HUES64 (cell line): Measurements from ENCODE around the gene FOXRED2.

Experiments used
- H3K27ac ChIP-seq: 2 replicates; pipeline ENCODE4 v1.7.0; 2013; ENCODE audit warnings: low read depth, low read length, inconsistent platforms
- H3K27me3 ChIP-seq: 2 replicates; pipeline ENCODE4 v1.6.1; 2013; ENCODE audit warnings: mild to moderate bottlenecking, low read length; ENCODE audit not compliant: insufficient read depth
- H3K36me3 ChIP-seq: 2 replicates; pipeline ENCODE4 v1.6.1; 2013; ENCODE audit warnings: mild to moderate bottlenecking, low read length; ENCODE audit not compliant: insufficient read depth
- H3K4me1 ChIP-seq: 2 replicates; pipeline ENCODE4 v1.6.1; 2013; ENCODE audit warnings: mild to moderate bottlenecking, low read length, moderate library complexity; ENCODE audit not compliant: insufficient read depth
- H3K4me3 ChIP-seq: 2 replicates; pipeline ENCODE4 v1.5.1; 2013; ENCODE audit warnings: mild to moderate bottlenecking, low read length, moderate library complexity
- H3K9ac ChIP-seq: 2 replicates; pipeline ENCODE4 v1.6.1; 2013; ENCODE audit warnings: mild to moderate bottlenecking, low read depth, low read length
- H3K9me3 ChIP-seq: 2 replicates; pipeline ENCODE4 v1.6.1; 2013; ENCODE audit warnings: low read depth, low read length; ENCODE audit not compliant: insufficient read depth
- WGBS: fragments of 150-250, 120-280 bp; methylation state at CpG from one replicate; pipeline ENCODE4 v1.1.7; 2013; ENCODE audit warnings: missing lambda C conversion rate; 5-methylcytosine and 5-hydroxymethylcytosine counted together

Gene FOXRED2

GRCh38 chr22:36512991-36513390 is 6.2 kb upstream of the FOXRED2 start:
- 99% methylated on average over 4 of the region's 4 CpGs for WGBS

GRCh38 chr22:36512333-36512732 is 5.5 kb upstream of the FOXRED2 start:
- Histone ChIP-seq H3K4me1 (no peaks in the 10 kb centered on the region), H3K27ac (no peak overlapping the region), H3K36me3 (peaks cover 72% of the 10 kb centered on the region), H3K9me3 (no peaks in the 10 kb centered on the region), H3K27me3 (peaks cover 3% of the 10 kb centered on the region), H3K4me3 (no peak overlapping the region), H3K9ac (no peak overlapping the region)
- 94% methylated on average over 8 of the region's 8 CpGs for WGBS

More at GRCh38 chr22:36512991-36513390, 6.2 kb upstream of the FOXRED2 start:
- H3K9me3 ChIP-seq: no peaks in the 10 kb centered on the region
- H3K4me1 ChIP-seq: no peaks in the 10 kb centered on the region
- H3K9ac ChIP-seq: no peak overlapping the region
- H3K27ac ChIP-seq: no peak overlapping the region
- H3K27me3 ChIP-seq: no peaks in the 10 kb centered on the region
- peaks cover 79% of the 10 kb centered on the region for H3K36me3 ChIP-seq
- H3K4me3 ChIP-seq: no peak overlapping the region

GRCh38 chr22:36510966-36511881 is 4.4 kb upstream of the FOXRED2 start:
- Histone ChIP-seq H3K4me3 (no peak overlapping the region), H3K27ac (no peak overlapping the region; the same call in 1 of the 2 replicates), H3K9ac (no peak overlapping the region), H3K9me3 (no peaks in the 10 kb centered on the region), H3K27me3 (peaks cover 6% of the 10 kb centered on the region), H3K4me1 (no peaks in the 10 kb centered on the region), H3K36me3 (peaks cover 61% of the 10 kb centered on the region)
- WGBS: 83% methylated on average over 17 of the region's 17 CpGs

GRCh38 chr22:36510384-36510783 is 3.5 kb upstream of the FOXRED2 start:
- 96% methylated on average over 2 of the region's 3 CpGs for WGBS
- H3K9ac ChIP-seq: no peak overlapping the region
- no peaks in the 10 kb centered on the region for H3K4me1 ChIP-seq
- H3K27ac ChIP-seq: no peak overlapping the region
- H3K27me3 ChIP-seq: peaks cover 6% of the 10 kb centered on the region
- no peaks in the 10 kb centered on the region for H3K9me3 ChIP-seq
- peaks cover 53% of the 10 kb centered on the region for H3K36me3 ChIP-seq
- no peak overlapping the region for H3K4me3 ChIP-seq

GRCh38 chr22:36507518-36508010 is 724 bp upstream of the FOXRED2 start:
- Histone ChIP-seq H3K27ac (no peak overlapping the region), H3K36me3 (peaks cover 37% of the 10 kb centered on the region), H3K9me3 (no peaks in the 10 kb centered on the region), H3K27me3 (peaks cover 6% of the 10 kb centered on the region), H3K4me1 (no peaks in the 10 kb centered on the region), H3K9ac (peak overlapping the region; percentile 72; the same call in 1 of the 2 replicates), H3K4me3 (peak overlapping the region; percentile 55)
- 92% methylated on average over 5 of the region's 6 CpGs for WGBS

- Histone ChIP-seq H3K27me3 (peaks cover 6% of the 10 kb centered on the region), H3K9ac (no peak overlapping the region; the same call in 1 of the 2 replicates), H3K4me3 (peak overlapping the region; percentile 55), H3K36me3 (peaks cover 24% of the 10 kb centered on the region), H3K27ac (no peak overlapping the region; the same call in 1 of the 2 replicates), H3K9me3 (no peaks in the 10 kb centered on the region), H3K4me1 (no peaks in the 10 kb centered on the region)
- WGBS: 96% methylated on average over 60 of the region's 60 CpGs
These were observed 723 bp downstream of the FOXRED2 start for GRCh38 chr22:36505998-36506635.

- Histone ChIP-seq H3K4me3 (no peak overlapping the region), H3K9ac (no peak overlapping the region), H3K36me3 (peaks cover 38% of the 10 kb centered on the region), H3K27ac (no peak overlapping the region), H3K27me3 (no peaks in the 10 kb centered on the region), H3K4me1 (no peaks in the 10 kb centered on the region), H3K9me3 (no peaks in the 10 kb centered on the region)
- 94% methylated on average over 30 of the region's 30 CpGs for WGBS
These were observed 8.8 kb downstream of the FOXRED2 start for GRCh38 chr22:36497910-36498665.

- H3K9me3 ChIP-seq: no peaks in the 10 kb centered on the region
- H3K27me3 ChIP-seq: no peaks in the 10 kb centered on the region
- no peak overlapping the region for H3K9ac ChIP-seq
- WGBS: 94% methylated on average over 16 of the region's 16 CpGs
- no peak overlapping the region for H3K27ac ChIP-seq
- peaks cover 72% of the 10 kb centered on the region for H3K36me3 ChIP-seq
- H3K4me1 ChIP-seq: no peaks in the 10 kb centered on the region
- no peak overlapping the region for H3K4me3 ChIP-seq
These were observed 13.1 kb downstream of the FOXRED2 start for GRCh38 chr22:36493690-36494110.

- H3K4me1 ChIP-seq: no peaks in the 10 kb centered on the region
- H3K36me3 ChIP-seq: peaks cover 58% of the 10 kb centered on the region
- H3K27me3 ChIP-seq: no peaks in the 10 kb centered on the region
- WGBS: 94% methylated on average over 5 of the region's 5 CpGs
- H3K9ac ChIP-seq: no peak overlapping the region
- no peak overlapping the region for H3K4me3 ChIP-seq
- H3K27ac ChIP-seq: no peak overlapping the region
- H3K9me3 ChIP-seq: no peaks in the 10 kb centered on the region
These were observed 14.7 kb downstream of the FOXRED2 start for GRCh38 chr22:36492109-36492508.

- Histone ChIP-seq H3K27ac (no peak overlapping the region), H3K36me3 (peaks cover 52% of the 10 kb centered on the region), H3K9ac (no peak overlapping the region), H3K9me3 (no peaks in the 10 kb centered on the region), H3K4me1 (no peaks in the 10 kb centered on the region), H3K27me3 (no peaks in the 10 kb centered on the region), H3K4me3 (no peak overlapping the region)
- 94% methylated on average over 7 of the region's 7 CpGs for WGBS
These were observed 15.7 kb downstream of the FOXRED2 start for GRCh38 chr22:36491155-36491554.
